MM.1S (cell line): ENCODE results near the gene NGEF.

Experiments
- DNase-seq: peaks from one replicate; pipeline ENCODE4 v3.0.0-alpha.2; 2015
- H2AFZ ChIP-seq: fragments of 300-600 bp; sonication (generic); 2 replicates; pipeline ENCODE4 v1.6.0; 2016; ENCODE audit warnings: antibody characterized with exemption, low read length
- H3F3A ChIP-seq: fragments of 300-600 bp; sonication (generic); 2 replicates; pipeline ENCODE4 v1.6.1; 2016; ENCODE audit warnings: mild to moderate bottlenecking, antibody characterized with exemption, low read length, moderate library complexity, mixed read lengths; ENCODE audit not compliant: insufficient read depth
- H3K27ac ChIP-seq: fragments of 300-600 bp; sonication (generic); 2 replicates; pipeline ENCODE4 v1.5.1; 2016; ENCODE audit warnings: mild to moderate bottlenecking, low read length
- H3K27me3 ChIP-seq: fragments of 300-600 bp; sonication (generic); replicated peaks from 2 replicates; pipeline ENCODE4 v1.6.0; 2016; ENCODE audit warnings: low read length; ENCODE audit not compliant: insufficient read depth
- H3K36me3 ChIP-seq: fragments of 300-600 bp; sonication (generic); replicated peaks from 2 replicates; pipeline ENCODE4 v1.6.1; 2016; ENCODE audit warnings: mild to moderate bottlenecking, low read length, mixed read lengths; ENCODE audit not compliant: insufficient read depth
- H3K4me1 ChIP-seq: fragments of 300-600 bp; sonication (generic); 2 replicates; pipeline ENCODE4 v1.6.1; 2016; ENCODE audit warnings: low read length, mixed read lengths
- H3K4me2 ChIP-seq: fragments of 300-600 bp; sonication (generic); 2 replicates; pipeline ENCODE4 v1.6.0; 2016; ENCODE audit warnings: low read depth, low read length
- H3K4me3 ChIP-seq: fragments of 300-600 bp; sonication (generic); 2 replicates; pipeline ENCODE4 v1.5.1; 2016; ENCODE audit warnings: low read length, mixed read lengths
- H3K79me2 ChIP-seq: fragments of 300-600 bp; sonication (generic); 2 replicates; pipeline ENCODE4 v1.6.1; 2016; ENCODE audit warnings: mixed run types, low read length, mixed read lengths
- H3K9ac ChIP-seq: fragments of 300-600 bp; sonication (generic); 2 replicates; pipeline ENCODE4 v1.6.1; 2016; ENCODE audit warnings: low read length, mixed read lengths
- H3K9me2 ChIP-seq: fragments of 300-600 bp; sonication (generic); replicated peaks from 2 replicates; pipeline ENCODE4 v1.6.1; 2016; ENCODE audit warnings: mild to moderate bottlenecking, low read length, mixed read lengths; ENCODE audit not compliant: insufficient read depth
- H3K9me3 ChIP-seq: fragments of 300-600 bp; sonication (generic); replicated peaks from 2 replicates; pipeline ENCODE4 v1.6.1; 2016; ENCODE audit warnings: mild to moderate bottlenecking, low read length, mixed read lengths; ENCODE audit not compliant: insufficient read depth
- H4K20me1 ChIP-seq: fragments of 300-600 bp; sonication (generic); 2 replicates; pipeline ENCODE4 v1.6.1; 2016; ENCODE audit warnings: mild to moderate bottlenecking, low read length, moderate library complexity, mixed read lengths; ENCODE audit not compliant: insufficient read depth
- CTCF ChIP-seq: fragments of 300-600 bp; sonication (generic); IDR thresholded peaks from 2 replicates; pipeline ENCODE4 v1.5.1; 2016; ENCODE audit warnings: antibody characterized with exemption, low read length, mixed read lengths
- EZH2 ChIP-seq: fragments of 300-600 bp; sonication (generic); optimal IDR thresholded peaks from 2 replicates; pipeline ENCODE3; 2017; ENCODE audit warnings: low read depth, mild to moderate bottlenecking, antibody characterized with exemption, low read length, mixed read lengths
- EZH2phosphoT487 ChIP-seq: fragments of 300-600 bp; sonication (generic); IDR thresholded peaks from 2 replicates; pipeline ENCODE4 v1.6.1; 2018; ENCODE audit warnings: antibody characterized with exemption, low read length

Gene NGEF

GRCh38 chr2:232850039-232850438, 163.0 kb downstream of the NGEF start:
- Histone ChIP-seq H3K4me2 (no peak overlapping the region), H3K79me2 (no peaks in the 10 kb centered on the region), H3K4me3 (no peak overlapping the region), H3K4me1 (no peaks in the 10 kb centered on the region), H3F3A (no peaks in the 10 kb centered on the region), H2AFZ (no peak overlapping the region), H3K36me3 (0 out of 2 replicates have a peak, but pooled peaks cover 6% of the 10 kb centered on the region), H3K9me3 (no peaks in the 10 kb centered on the region), H3K27ac (no peak overlapping the region), H4K20me1 (no peaks in the 10 kb centered on the region), H3K9me2 (no peaks in the 10 kb centered on the region), H3K27me3 (no peaks in the 10 kb centered on the region), H3K9ac (no peak overlapping the region)
- no peak for DNase-seq
- TF ChIP-seq EZH2phosphoT487 (no peak), EZH2 (no peak), CTCF (no peak)

GRCh38 chr2:232846055-232846454, 167.0 kb downstream of the NGEF start:
- no peaks in the 10 kb centered on the region for H3K27me3 ChIP-seq
- H3K27ac ChIP-seq, result no peak overlapping the region
- H3K4me3 ChIP-seq, result no peak overlapping the region
- H2AFZ ChIP-seq, result no peak overlapping the region
- no peak overlapping the region for H3K4me2 ChIP-seq
- TF ChIP-seq EZH2phosphoT487 (no peak), EZH2 (no peak), CTCF (no peak)
- 0 out of 2 replicates have a peak, but pooled peaks cover 6% of the 10 kb centered on the region for H3K36me3 ChIP-seq
- DNase-seq, result no peak
- no peaks in the 10 kb centered on the region for H3K9me2 ChIP-seq
- H3F3A ChIP-seq, result no peaks in the 10 kb centered on the region
- no peak overlapping the region for H3K9ac ChIP-seq
- no peaks in the 10 kb centered on the region for H3K79me2 ChIP-seq
- no peaks in the 10 kb centered on the region for H3K9me3 ChIP-seq
- no peaks in the 10 kb centered on the region for H4K20me1 ChIP-seq
- no peaks in the 10 kb centered on the region for H3K4me1 ChIP-seq

GRCh38 chr2:232843834-232844233, 169.2 kb downstream of the NGEF start:
- Histone ChIP-seq H3K36me3 (0 out of 2 replicates have a peak, but pooled peaks cover 6% of the 10 kb centered on the region), H3K4me1 (peaks cover 4% of the 10 kb centered on the region; the same call in 1 of the 2 replicates), H3K9ac (no peak overlapping the region), H3K79me2 (peaks cover 9% of the 10 kb centered on the region), H3F3A (no peaks in the 10 kb centered on the region), H2AFZ (no peak overlapping the region), H3K4me2 (no peak overlapping the region), H3K27me3 (no peaks in the 10 kb centered on the region), H3K27ac (no peak overlapping the region), H3K9me2 (no peaks in the 10 kb centered on the region), H3K9me3 (no peaks in the 10 kb centered on the region), H4K20me1 (no peaks in the 10 kb centered on the region), H3K4me3 (no peak overlapping the region)
- no peak for DNase-seq
- TF ChIP-seq EZH2phosphoT487 (no peak), CTCF (no peak), EZH2 (no peak)
